BE2C (cell line): ENCODE data around the gene SLC9A3. TPM values are rescaled to one million over a fixed set of nuclear protein-coding genes. Genes with fewer than 3 reads are reported as not detected.
A peak's percentile ranks its signal among the peaks of the same experiment; 100 is the strongest.

ENCODE experiments used
- DNase-seq: peaks from one replicate; pipeline ENCODE4 v3.0.0-alpha.2; 2020
- H3K27me3 ChIP-seq: fragments of 250-450 bp; sonication (Bioruptor Pico); 2 replicates; pipeline ENCODE4 v1.5.1; 2020; ENCODE audit warnings: mild to moderate bottlenecking
- H3K36me3 ChIP-seq: fragments of 250-450 bp; sonication (Bioruptor Pico); 2 replicates; pipeline ENCODE4 v1.5.1; 2020; ENCODE audit warnings: mild to moderate bottlenecking
- H3K4me1 ChIP-seq: fragments of 250-450 bp; sonication (Bioruptor Pico); 2 replicates; pipeline ENCODE4 v1.5.1; 2020
- H3K4me3 ChIP-seq: 2 replicates; pipeline ENCODE4 v1.5.1; 2011; ENCODE audit warnings: low read depth, low read length
- H3K9me3 ChIP-seq: fragments of 250-450 bp; sonication (Bioruptor Pico); 2 replicates; pipeline ENCODE4 v1.5.1; 2020
- polyA plus RNA-seq: library from polyadenylated mRNA; unstranded; fragments of >200 nt; gene quantifications from one replicate; pipeline ENCODE4 v1.2.1, GENCODE V29; 2012; ENCODE audit warnings: low read depth, missing spikeins; ENCODE audit not compliant: insufficient read length, insufficient read depth
- TF ChIP-seq, protein P1 (sequence below): IDR thresholded peaks from 2 replicates; pipeline ENCODE4 v1.5.1; 2012; ENCODE audit warnings: mild to moderate bottlenecking, low read depth, low read length

The SLC9A3 gene
- polyA plus RNA-seq, result 2.3 TPM

DNA sequence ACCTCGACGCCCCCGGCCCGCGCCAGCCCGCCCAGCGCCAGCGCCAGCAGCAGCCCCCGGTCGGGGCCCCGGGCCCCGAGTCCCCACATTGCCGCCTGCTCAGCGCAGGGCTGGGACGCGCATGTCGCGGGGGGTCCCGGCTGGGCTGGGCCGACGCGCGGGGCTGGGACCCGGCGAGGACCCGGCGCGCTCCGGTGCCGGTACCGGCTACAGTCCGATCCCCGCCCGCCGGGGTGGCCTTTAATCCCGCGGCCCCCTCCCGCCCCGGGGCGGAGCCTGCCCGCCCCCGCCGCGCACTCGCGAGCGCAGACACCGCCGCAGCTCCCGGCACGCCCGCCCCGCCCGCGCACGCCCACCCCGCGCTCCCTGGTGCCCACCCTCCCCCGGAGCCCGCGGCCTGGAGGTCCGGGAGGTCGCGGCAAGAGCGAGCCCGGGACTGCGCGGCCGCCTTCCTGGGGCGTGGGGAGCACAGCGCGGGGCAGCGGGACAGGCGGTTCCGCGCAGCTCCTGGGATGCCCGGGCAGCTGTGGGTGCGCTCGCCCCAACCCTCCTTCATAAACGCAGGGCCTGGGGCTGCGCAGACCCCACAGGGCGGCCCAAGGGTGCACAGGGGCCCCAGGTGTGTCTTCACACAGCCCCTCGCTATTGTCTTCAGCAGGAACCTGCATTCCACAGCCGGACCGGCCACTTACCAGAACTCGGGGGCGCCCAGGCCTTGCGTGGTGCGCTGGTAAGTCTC is at the start of gene SLC9A3:
TSS of gene SLC9A3 (minus strand) at position 216 of the 739 bp plus-strand sequence.
- TF ChIP-seq, protein P1, sequence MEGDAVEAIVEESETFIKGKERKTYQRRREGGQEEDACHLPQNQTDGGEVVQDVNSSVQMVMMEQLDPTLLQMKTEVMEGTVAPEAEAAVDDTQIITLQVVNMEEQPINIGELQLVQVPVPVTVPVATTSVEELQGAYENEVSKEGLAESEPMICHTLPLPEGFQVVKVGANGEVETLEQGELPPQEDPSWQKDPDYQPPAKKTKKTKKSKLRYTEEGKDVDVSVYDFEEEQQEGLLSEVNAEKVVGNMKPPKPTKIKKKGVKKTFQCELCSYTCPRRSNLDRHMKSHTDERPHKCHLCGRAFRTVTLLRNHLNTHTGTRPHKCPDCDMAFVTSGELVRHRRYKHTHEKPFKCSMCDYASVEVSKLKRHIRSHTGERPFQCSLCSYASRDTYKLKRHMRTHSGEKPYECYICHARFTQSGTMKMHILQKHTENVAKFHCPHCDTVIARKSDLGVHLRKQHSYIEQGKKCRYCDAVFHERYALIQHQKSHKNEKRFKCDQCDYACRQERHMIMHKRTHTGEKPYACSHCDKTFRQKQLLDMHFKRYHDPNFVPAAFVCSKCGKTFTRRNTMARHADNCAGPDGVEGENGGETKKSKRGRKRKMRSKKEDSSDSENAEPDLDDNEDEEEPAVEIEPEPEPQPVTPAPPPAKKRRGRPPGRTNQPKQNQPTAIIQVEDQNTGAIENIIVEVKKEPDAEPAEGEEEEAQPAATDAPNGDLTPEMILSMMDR, result no peak
- Histone ChIP-seq H3K4me1 (no peaks in the 10 kb centered on the region), H3K27me3 (peaks cover 75% of the 10 kb centered on the region), H3K36me3 (no peaks in the 10 kb centered on the region), H3K9me3 (no peaks in the 10 kb centered on the region), H3K4me3 (no peak within 1 kb of the TSS)
- DNase-seq, result no peak

DNA sequence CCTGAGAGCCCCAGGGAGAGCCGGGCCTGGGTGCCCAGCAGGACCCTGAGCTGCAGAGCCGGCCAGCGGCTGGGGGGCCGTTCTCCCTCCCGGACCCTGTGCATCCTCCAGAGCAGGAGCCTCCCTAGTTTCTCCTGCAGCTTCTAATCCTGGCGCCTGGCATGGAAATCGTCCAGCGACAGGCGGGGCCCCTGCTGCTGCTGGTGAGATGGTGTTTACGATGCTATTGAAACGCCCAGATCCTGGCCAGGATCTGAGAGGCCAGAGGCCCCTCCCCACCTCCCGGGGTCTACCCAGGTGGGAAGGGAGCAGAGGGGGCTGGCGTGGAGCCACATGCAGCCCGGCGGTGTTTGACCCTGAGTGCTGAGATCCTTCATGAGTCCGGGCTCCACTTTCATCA is 49.7 kb upstream of the SLC9A3 start:
- TF ChIP-seq, protein P1, result no peak
- Histone ChIP-seq H3K9me3 (no peaks in the 10 kb centered on the region; the same call in 1 of the 2 replicates), H3K27me3 (no peaks in the 10 kb centered on the region; the same call in none of the 2 replicates), H3K4me1 (no peaks in the 10 kb centered on the region), H3K4me3 (no peak overlapping the region), H3K36me3 (no peaks in the 10 kb centered on the region)
- no peak for DNase-seq

DNA sequence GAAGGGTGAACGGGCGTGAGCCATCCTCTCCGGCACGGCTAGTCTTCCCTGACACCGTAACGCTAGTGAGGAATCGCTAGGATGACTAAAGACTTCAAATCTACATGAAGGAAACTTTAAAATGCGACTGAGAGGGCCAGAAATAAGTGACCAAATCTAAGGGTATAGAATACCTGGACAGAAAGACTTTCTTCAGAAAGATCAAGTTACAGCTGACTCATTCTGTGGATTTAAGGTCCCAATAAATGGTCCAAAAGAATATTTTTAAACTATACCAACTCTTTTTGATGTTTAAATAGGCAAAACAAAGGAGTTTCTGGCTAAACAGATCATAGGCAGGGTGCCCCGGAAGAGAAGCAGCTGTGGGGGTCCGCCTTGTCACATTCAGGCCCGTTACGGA is 49.0 kb upstream of the SLC9A3 start:
- H3K9me3 ChIP-seq, result no peaks in the 10 kb centered on the region; the same call in 1 of the 2 replicates
- no peak for DNase-seq
- TF ChIP-seq, protein P1, result no peak
- no peaks in the 10 kb centered on the region for H3K4me1 ChIP-seq
- peaks cover 3% of the 10 kb centered on the region for H3K27me3 ChIP-seq
- H3K4me3 ChIP-seq, result no peak overlapping the region
- H3K36me3 ChIP-seq, result no peaks in the 10 kb centered on the region

DNA sequence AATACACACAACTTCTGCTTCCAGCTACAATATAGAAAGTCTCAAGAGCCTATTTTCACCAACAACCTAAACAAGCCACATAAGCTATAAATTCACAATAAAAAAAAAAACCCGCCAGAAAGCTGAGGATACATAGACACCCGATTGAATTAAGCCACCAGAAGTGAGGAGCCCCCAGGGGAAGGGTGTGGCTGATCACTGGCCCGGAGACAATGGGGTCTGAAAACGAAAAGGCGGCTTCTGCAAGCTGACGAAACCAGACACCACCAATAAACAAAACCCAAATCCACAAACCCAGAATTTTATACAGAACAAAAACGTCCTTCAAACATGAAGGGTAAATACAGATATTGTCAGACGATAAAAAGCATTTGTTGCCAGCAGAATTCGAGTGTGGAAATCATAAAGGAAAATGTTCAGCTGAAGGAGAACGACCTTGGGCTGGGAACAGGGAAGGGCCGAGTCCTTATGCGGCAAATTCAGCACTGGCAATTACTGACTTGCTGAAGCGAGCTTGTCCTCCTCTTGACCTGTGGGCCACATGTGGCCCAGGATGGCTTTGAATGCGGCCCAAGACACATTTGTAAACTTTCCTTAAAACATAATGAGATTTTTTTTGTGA is 48.3 kb upstream of the SLC9A3 start:
- H3K9me3 ChIP-seq, result no peaks in the 10 kb centered on the region; the same call in 1 of the 2 replicates
- TF ChIP-seq, protein P1, result no peak
- peak; percentile 6 for DNase-seq
- H3K36me3 ChIP-seq, result no peaks in the 10 kb centered on the region
- peaks cover 10% of the 10 kb centered on the region for H3K27me3 ChIP-seq
- H3K4me3 ChIP-seq, result no peak overlapping the region
- no peaks in the 10 kb centered on the region for H3K4me1 ChIP-seq

DNA sequence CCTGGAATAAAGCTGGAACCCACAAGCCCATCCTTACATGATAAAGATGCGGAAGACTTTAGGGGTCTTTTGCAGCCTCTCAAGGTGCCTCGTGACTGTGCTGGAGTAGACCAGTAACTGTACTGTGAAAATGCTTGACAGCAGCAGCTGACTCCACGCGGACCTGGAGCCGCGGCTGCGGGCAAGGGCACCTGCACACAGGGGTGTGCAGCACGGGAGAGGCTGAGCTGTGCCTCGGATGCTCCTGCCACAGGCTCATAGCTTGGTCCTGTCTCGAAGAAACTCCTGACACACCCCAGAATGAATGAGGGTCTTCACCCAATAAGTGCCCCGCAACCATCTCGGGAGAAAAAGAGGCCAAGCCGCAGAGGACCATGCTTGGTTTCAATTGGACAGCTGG is 47.5 kb upstream of the SLC9A3 start:
- TF ChIP-seq, protein P1, result no peak

DNA sequence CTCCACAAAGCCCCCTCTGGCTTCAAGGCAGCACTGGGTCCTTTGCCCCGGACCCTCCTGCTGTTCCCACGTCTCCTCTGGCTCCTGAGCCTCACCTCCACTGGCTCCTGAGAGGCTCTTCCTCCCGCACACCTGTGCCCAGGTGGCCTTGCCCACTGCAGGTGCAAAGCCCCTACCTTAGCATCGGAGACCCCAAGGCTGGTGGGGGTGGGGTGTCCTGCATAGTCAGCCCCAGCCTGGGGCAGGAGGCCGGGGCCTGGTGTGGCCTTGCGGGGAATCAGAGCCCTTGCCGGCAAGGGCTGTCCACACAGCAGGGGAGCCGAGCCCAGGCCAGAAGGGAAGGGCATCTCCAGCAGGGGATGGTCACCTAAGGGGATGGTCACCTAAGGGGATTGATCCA is 46.6 kb upstream of the SLC9A3 start:
- TF ChIP-seq, protein P1, result no peak
- H3K9me3 ChIP-seq, result no peaks in the 10 kb centered on the region
- H3K36me3 ChIP-seq, result no peaks in the 10 kb centered on the region
- H3K27me3 ChIP-seq, result peaks cover 16% of the 10 kb centered on the region
- no peaks in the 10 kb centered on the region for H3K4me1 ChIP-seq
- peak; percentile 3 for DNase-seq
- no peak overlapping the region for H3K4me3 ChIP-seq

More for the DNA sequence above, 47.5 kb upstream of the SLC9A3 start:
- no peaks in the 10 kb centered on the region for H3K4me1 ChIP-seq
- H3K27me3 ChIP-seq, result peaks cover 12% of the 10 kb centered on the region
- no peaks in the 10 kb centered on the region for H3K9me3 ChIP-seq
- no peak overlapping the region for H3K4me3 ChIP-seq
- no peak for DNase-seq
- no peaks in the 10 kb centered on the region for H3K36me3 ChIP-seq
